H1 (cell line): ENCODE measurements around the gene GBX1. TPM values are rescaled to one million over a fixed set of nuclear protein-coding genes. Genes with fewer than 3 reads are reported as not detected.

ENCODE experiments used
- CEBPB ChIP-seq: IDR thresholded peaks from 2 replicates; pipeline ENCODE4 v1.6.1; 2012; ENCODE audit warnings: low read depth, low read length
- CHD7 ChIP-seq: fragments of 300-600 bp; sonication (generic); IDR thresholded peaks from 2 replicates; pipeline ENCODE4 v1.7.1; 2012; ENCODE audit warnings: low read length, moderate library complexity, mild to moderate bottlenecking, inconsistent platforms; ENCODE audit not compliant: insufficient replicate concordance
- JUN ChIP-seq: IDR thresholded peaks from 2 replicates; pipeline ENCODE4 v1.6.1; 2011; ENCODE audit warnings: low read depth, mild to moderate bottlenecking, improper control_type of control experiment, low read length
- SIX5 ChIP-seq: IDR thresholded peaks from 2 replicates; pipeline ENCODE4 v1.6.1; 2011; ENCODE audit warnings: mild to moderate bottlenecking, low read depth, low read length
- SP1 ChIP-seq: IDR thresholded peaks from 2 replicates; pipeline ENCODE4 v1.6.1; 2011; ENCODE audit warnings: low read depth, low read length
- polyA plus RNA-seq, 7 experiments: library from polyadenylated mRNA; depleted of rRNA in 3 of 7; stranded (reverse) in 5 of 7; unstranded in 2 of 7; fragments of >200 nt in 5 of 7; fragments of 200-250 nt in 2 of 7; gene quantifications; 1 replicate in 5 of 7; 2 replicates in 1 of 7; 4 replicates in 1 of 7; pipeline versions ENCODE4 v1.2.1 to v1.2.3, GENCODE V29; 2011 to 2013; ENCODE audit warnings: missing spikeins in 2 of 7, mixed read lengths in 2 of 7
- total RNA-seq: library from RNA; stranded (reverse); fragmentation: NEBNext Ultra II Directional; extraction: Animal tissue kit (Norgen Biotek cat#: 25700); gene quantifications from 2 replicates; pipeline ENCODE4 v1.2.1, GENCODE V29; 2021
- TF ChIP-seq, protein P1 (sequence below): IDR thresholded peaks from 2 replicates; pipeline ENCODE4 v1.6.1; 2011; ENCODE audit warnings: low read depth, mild to moderate bottlenecking, low read length; ENCODE audit not compliant: insufficient read depth

The GBX1 gene
- total and polyA plus RNA-seq, 2 of the 8 experiments (the other 6 are each of a cell fraction or from before 2014, with no cell fraction given): not detected

DNA sequence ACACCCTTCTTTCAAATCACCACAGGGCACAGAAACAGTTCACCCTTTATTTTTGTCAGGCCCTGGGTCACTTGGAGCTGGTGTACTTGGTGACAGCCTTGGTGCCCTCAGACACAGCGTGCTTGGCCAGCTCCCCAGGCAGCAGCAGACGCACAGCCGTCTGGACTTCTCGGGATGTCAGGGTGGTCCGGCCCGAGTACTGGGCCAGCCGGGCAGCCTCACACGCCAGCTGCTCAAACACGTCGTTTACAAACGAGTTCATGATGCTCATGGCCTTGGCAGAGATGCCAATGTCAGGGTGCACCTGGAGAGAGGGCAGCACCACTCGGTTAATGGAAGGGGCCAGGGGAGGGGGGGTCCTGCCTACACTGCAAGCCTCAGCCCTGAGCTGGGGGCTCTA is 40.3 kb upstream of the GBX1 start (continued):
- TF ChIP-seq CHD7 (no peak), SIX5 (no peak), JUN (no peak), SP1 (no peak), CEBPB (no peak)
- TF ChIP-seq, protein P1, sequence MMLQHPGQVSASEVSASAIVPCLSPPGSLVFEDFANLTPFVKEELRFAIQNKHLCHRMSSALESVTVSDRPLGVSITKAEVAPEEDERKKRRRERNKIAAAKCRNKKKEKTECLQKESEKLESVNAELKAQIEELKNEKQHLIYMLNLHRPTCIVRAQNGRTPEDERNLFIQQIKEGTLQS: no peak
